GM12873 (cell line): ENCODE data around the gene CDHR5.

Source experiments
- TF ChIP-seq, protein P1 (sequence below): IDR thresholded peaks from 2 replicates; pipeline ENCODE4 v1.5.1; 2012; ENCODE audit warnings: low read depth, mild to moderate bottlenecking, moderate library complexity, low read length, control low read depth; ENCODE audit not compliant: insufficient read depth; ENCODE audit errors: missing control alignments

CDHR5 gene

DNA sequence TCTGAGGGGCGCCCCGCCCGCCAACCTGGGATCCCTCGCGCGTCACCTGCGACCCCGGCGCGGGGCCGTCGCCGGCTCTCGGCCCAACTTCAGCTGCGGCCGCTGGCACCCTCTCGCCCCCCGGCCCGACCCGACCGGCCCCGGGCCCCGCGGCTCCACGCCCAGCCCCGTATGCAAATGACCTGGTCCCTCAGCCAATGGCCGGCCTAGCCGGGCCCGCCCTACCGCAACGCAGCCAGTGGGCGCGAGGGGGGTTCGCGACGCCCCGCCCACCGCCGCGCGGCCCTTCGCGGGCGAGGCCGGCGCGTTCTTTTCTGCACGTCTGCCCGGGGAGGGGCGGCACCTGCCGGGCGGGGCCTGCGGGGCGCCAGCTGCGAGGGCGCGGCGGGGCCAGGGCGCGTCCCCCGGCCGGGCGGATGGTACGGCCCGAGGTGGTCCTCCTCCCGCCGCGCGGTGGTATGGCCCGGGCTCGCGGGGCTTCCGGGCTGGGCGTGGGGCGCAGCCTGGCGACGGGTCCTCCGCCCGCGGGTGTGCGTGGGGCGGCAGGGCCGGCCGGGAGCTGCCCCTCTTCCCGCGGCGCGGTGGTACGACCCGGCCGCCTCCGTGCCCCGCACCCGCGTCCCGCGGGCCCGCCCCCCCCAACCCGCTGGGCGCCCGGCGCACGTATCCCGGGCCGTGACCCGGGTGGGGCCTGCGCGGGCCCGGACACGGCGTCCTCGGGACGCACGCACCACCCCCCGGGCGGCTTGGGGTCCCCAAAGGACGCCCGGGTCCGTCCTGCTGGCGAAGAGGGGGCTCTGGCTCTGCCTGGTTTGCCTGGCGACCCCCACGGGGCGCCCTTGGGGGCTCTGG is 56.2 kb downstream of the CDHR5 start:
- TF ChIP-seq, protein P1, sequence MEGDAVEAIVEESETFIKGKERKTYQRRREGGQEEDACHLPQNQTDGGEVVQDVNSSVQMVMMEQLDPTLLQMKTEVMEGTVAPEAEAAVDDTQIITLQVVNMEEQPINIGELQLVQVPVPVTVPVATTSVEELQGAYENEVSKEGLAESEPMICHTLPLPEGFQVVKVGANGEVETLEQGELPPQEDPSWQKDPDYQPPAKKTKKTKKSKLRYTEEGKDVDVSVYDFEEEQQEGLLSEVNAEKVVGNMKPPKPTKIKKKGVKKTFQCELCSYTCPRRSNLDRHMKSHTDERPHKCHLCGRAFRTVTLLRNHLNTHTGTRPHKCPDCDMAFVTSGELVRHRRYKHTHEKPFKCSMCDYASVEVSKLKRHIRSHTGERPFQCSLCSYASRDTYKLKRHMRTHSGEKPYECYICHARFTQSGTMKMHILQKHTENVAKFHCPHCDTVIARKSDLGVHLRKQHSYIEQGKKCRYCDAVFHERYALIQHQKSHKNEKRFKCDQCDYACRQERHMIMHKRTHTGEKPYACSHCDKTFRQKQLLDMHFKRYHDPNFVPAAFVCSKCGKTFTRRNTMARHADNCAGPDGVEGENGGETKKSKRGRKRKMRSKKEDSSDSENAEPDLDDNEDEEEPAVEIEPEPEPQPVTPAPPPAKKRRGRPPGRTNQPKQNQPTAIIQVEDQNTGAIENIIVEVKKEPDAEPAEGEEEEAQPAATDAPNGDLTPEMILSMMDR, result no peak

DNA sequence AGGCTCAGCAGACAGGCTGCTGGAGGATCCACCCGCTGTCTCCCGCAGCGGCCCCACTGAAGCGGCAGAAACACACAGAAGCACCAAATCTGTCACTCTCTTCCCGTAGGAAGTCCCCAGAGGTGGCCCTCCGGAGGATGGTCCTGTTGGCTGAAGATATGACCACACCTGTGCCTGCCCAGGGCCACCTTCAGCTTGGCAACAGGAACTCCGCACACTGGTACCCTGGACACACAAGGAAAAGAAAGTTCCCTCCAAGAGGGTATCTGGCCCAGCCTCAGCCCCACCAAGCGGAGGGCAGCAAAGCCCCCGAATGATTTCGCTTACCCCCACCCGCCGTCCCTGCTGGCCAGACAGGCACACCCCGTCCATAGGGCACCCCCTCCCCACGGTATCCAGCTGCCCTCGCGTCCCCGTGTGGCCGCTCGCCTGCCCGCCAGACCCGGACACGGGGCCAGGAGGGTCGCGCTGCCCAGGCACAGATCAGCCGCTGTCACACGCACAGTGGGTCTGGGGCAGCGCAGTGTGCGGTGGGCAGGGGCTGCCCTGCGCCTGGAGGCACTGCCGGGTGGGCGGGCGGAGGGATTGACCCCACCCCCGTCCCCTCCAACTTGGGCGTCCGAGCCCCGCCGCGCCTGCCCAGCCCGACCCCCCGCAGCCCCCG is 57.0 kb downstream of the CDHR5 start:
- TF ChIP-seq, protein P1, result no peak

DNA sequence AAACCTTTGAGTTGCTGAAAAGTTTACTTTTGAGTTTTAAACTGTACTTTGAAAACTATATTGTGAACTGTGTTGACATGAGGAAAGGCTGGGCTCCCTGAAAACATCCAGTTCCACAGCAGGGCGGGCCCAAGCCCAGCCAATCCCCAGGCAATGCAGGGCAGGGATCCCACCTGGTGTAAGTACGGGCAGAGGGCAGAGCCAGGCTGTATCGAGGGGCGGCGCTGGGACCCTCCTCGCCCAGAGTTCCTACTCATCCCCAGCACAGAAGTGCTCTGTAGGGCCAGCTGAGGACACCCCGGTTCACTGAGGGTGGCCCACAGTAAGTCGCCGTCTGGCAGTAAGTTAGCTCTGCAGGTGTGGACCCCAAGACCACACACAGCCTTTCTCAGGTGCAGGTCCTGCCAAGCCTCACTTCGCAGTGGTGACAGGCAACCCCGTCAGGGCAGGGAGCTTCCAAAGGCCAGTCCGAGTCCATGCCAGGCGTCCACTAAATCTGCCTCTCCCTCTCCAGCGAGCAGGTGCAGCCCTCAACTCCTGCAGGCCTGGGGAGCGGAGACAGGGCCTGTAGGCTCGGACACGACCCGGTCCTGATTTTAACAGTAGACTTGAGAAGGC is 57.6 kb downstream of the CDHR5 start:
- TF ChIP-seq, protein P1, result no peak
